ENCODE results near the gene SEMA4D. TPM values are rescaled to one million over a fixed set of nuclear protein-coding genes. Genes with fewer than 3 reads are reported as not detected.

The SEMA4D gene
- total and polyA plus RNA-seq, 10 donors = 23.0 to 193 (median 157) TPM

DNA sequence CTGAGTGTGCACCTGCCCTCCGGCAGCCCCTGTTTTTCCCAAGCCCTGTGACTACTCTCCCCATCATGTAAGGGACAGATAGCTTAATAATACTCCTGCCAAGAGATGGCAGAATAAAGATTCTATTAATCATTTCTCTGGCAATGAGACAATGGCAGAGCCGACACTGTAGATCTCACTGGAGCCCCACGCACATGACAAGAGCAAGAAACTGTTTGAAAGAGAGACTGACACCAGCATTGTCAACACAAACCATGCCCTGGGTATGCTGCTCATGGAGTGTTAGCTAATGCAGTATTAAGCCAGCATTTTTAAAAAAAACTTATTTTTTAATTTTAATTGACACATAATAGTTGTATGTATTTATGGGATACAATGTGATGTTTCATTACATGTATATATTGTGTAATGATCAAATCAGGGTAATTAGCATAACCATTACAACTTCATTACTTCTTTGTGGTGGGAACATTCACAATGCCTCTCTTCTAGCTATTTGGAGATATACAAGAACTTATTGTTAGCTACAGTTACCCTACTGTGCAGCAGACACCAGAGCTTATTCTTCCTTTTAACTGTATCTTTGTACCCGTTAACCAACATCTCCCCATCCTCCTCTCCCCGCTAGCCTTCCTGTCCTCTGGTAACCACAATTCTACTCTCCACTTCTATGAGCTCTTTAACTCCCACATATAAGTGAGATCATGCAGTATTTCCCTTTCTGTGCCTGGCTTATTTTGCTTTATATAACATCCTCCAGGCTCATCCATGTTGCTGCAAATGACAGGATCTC is 31.5 kb upstream of the SEMA4D start:
- peak overlapping the region in 4 of 8 donors; percentile 22 to 97 (median 92) for H3K27ac ChIP-seq
- intact Hi-C loops (cut with DNase I; ENCODE audit: low total_unique reads) = no loop called here
- H3K4me1 ChIP-seq = peaks cover 8 to 99% (median 68%) of the 10 kb centered on the region in 6 donors
- H3K9me3 ChIP-seq = peaks cover 0 to 10% (median 0%) of the 10 kb centered on the region in 8 donors
- TF ChIP-seq POLR2AphosphoS5 (IDR thresholded peaks at IDR 0.05) = no peak
- TF ChIP-seq POLR2A (IDR thresholded peaks at IDR 0.05) = no peak
- TF ChIP-seq, protein P1, sequence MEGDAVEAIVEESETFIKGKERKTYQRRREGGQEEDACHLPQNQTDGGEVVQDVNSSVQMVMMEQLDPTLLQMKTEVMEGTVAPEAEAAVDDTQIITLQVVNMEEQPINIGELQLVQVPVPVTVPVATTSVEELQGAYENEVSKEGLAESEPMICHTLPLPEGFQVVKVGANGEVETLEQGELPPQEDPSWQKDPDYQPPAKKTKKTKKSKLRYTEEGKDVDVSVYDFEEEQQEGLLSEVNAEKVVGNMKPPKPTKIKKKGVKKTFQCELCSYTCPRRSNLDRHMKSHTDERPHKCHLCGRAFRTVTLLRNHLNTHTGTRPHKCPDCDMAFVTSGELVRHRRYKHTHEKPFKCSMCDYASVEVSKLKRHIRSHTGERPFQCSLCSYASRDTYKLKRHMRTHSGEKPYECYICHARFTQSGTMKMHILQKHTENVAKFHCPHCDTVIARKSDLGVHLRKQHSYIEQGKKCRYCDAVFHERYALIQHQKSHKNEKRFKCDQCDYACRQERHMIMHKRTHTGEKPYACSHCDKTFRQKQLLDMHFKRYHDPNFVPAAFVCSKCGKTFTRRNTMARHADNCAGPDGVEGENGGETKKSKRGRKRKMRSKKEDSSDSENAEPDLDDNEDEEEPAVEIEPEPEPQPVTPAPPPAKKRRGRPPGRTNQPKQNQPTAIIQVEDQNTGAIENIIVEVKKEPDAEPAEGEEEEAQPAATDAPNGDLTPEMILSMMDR (IDR thresholded peaks at IDR 0.05 in 8 of 11, conservative IDR thresholded peaks at IDR 0.05 in 3 of 11) = no peak
- no peaks in the 10 kb centered on the region for H3K27me3 ChIP-seq (replicated peaks in 1 of 7)
- no peak for DNase-seq
- H3K36me3 ChIP-seq = no peaks in the 10 kb centered on the region
- no peak overlapping the region for H3K4me3 ChIP-seq
- WGBS, 5 donors = 53 to 66% (median 63%) methylated on average over 5 of the region's 5 CpGs

DNA sequence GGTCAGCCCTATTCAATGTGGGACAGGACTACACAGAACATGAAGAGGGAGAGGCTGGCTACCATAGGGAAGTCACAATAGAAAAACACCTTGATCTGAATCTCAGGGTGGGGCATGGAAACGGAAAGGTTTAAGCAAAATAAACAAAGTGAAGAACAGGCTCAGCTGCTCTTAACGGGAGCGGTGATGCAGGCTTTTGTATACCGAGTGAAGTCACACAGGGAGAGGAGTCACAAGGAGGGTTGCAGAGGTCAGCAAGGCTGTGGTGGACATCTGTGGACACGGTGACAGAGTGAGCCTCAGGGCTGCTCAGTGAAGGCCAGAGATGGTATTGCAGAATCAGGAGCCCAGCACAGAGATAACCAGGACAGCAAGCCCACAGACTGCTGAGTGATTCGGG is 30.6 kb upstream of the SEMA4D start:
- WGBS, 5 donors = 64 to 85% (median 82%) methylated on average over 6 of the region's 6 CpGs
- intact Hi-C loops (cut with DNase I; ENCODE audit: low total_unique reads) = no loop called here
- TF ChIP-seq, protein P1 (IDR thresholded peaks at IDR 0.05 in 8 of 11, conservative IDR thresholded peaks at IDR 0.05 in 3 of 11) = no peak
- TF ChIP-seq POLR2A (IDR thresholded peaks at IDR 0.05) = no peak
- TF ChIP-seq POLR2AphosphoS5 (IDR thresholded peaks at IDR 0.05) = no peak
- no peak for DNase-seq
- Histone ChIP-seq H3K9me3 (peaks cover 0 to 10% (median 0%) of the 10 kb centered on the region in 8 donors), H3K4me1 (peaks cover 15 to 99% (median 76%) of the 10 kb centered on the region in 6 donors), H3K27me3 (replicated peaks in 1 of 7) (no peaks in the 10 kb centered on the region), H3K4me3 (no peak overlapping the region), H3K36me3 (no peaks in the 10 kb centered on the region), H3K27ac (peak overlapping the region in 3 of 8 donors; percentile 92 to 97 (median 93))

DNA sequence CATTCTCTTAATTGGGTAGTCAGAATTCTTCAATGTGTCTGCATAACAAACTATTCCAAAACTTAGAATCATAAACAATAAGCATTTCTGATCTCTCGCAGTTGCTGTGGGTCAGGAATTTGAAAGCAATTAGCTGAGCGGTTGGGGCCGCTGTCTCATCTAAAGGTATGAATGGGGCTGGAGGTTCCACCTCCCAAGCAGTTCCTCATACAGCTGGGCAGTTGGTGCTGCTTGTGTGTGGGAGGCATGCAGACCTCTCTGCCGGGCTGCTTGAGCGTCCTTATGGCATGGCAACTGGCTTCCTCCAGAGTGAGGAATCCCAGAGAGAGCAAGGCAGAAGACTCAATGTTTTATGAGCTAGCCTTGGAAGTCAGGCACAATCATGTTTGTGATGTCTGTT is 30.2 kb upstream of the SEMA4D start:
- H3K4me1 ChIP-seq = peaks cover 19 to 99% (median 80%) of the 10 kb centered on the region in 6 donors
- peaks cover 0 to 10% (median 0%) of the 10 kb centered on the region in 8 donors for H3K9me3 ChIP-seq
- 90 to 97% (median 94%) methylated on average over 5 of the region's 5 CpGs for WGBS, 5 donors
- no peaks in the 10 kb centered on the region for H3K27me3 ChIP-seq (replicated peaks in 1 of 7)
- intact Hi-C loops (cut with DNase I; ENCODE audit: low total_unique reads) = no loop called here
- TF ChIP-seq POLR2A (IDR thresholded peaks at IDR 0.05) = no peak
- TF ChIP-seq, protein P1 (IDR thresholded peaks at IDR 0.05 in 8 of 11, conservative IDR thresholded peaks at IDR 0.05 in 3 of 11) = no peak
- TF ChIP-seq POLR2AphosphoS5 (IDR thresholded peaks at IDR 0.05) = no peak
- no peak for DNase-seq
- H3K36me3 ChIP-seq = no peaks in the 10 kb centered on the region
- H3K4me3 ChIP-seq = no peak overlapping the region
- peak overlapping the region in 4 of 8 donors; percentile 64 to 97 (median 92) for H3K27ac ChIP-seq

DNA sequence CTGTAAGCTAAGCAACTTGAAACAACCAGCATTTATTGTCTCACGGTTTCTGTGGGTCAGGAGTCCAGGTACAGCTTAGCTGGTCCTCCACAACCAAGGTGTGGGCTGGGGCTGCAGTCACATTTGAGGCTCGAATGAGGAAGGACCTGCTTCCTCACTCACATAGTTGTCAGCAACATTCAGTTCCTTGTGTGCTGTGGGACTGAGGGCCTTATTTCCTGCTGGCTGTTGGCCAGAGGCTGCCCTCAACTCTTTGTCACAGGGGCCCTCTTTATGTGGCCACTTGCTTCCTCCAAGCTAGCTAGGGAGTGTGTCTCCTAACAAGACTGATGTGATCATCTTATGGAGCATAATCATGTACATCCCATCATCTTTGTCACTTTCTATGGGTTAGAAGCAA is 29.2 kb upstream of the SEMA4D start:
- TF ChIP-seq POLR2AphosphoS5 (IDR thresholded peaks at IDR 0.05) = peak in 2 of 3 donors; percentile 26 to 84
- TF ChIP-seq, protein P1 (IDR thresholded peaks at IDR 0.05 in 8 of 11, conservative IDR thresholded peaks at IDR 0.05 in 3 of 11) = no peak
- intact Hi-C loops (cut with DNase I; ENCODE audit: low total_unique reads) = no loop called here
- Histone ChIP-seq H3K36me3 (no peaks in the 10 kb centered on the region), H3K4me1 (peaks cover 29 to 99% (median 86%) of the 10 kb centered on the region in 6 donors), H3K27ac (peak overlapping the region in 7 of 8 donors; percentile 11 to 97 (median 64)), H3K9me3 (peaks cover 0 to 10% (median 0%) of the 10 kb centered on the region in 8 donors), H3K4me3 (peak overlapping the region in 1 of 8 donors; percentile 9), H3K27me3 (replicated peaks in 1 of 7) (no peaks in the 10 kb centered on the region)
- 40 to 58% (median 42%) methylated on average over 2 of the region's 2 CpGs for WGBS, 5 donors
- DNase-seq = peak; percentile 87

All from spleen (tissue), 11 donors.